Thyroid gland (tissue), 4 donors: ENCODE data around the gene ANK3. TPM values are rescaled to one million over a fixed set of nuclear protein-coding genes. Genes with fewer than 3 reads are reported as not detected.

Experiments used
- DNase-seq, 2 donors: peaks; one replicate each; pipeline ENCODE4 v3.0.0-alpha.2; 2019
- H3K27ac ChIP-seq, 3 donors: fragments of 200-600 bp; sonication (generic); 1 replicate in 2 of 3; 2 replicates in 1 of 3; pipeline ENCODE4 v1.5.1; 2016 to 2019; ENCODE audit warnings: mild to moderate bottlenecking in 1 of 3, moderate library complexity in 1 of 3
- H3K27me3 ChIP-seq: fragments of 200-600 bp; sonication (generic); one replicate; pipeline ENCODE4 v1.5.1; 2019
- H3K36me3 ChIP-seq, 2 donors: fragments of 200-600 bp; sonication (generic); one replicate each; pipeline ENCODE4 v1.5.1; 2016 to 2019
- H3K4me1 ChIP-seq, 2 donors: fragments of 200-600 bp; sonication (generic); one replicate each; pipeline ENCODE4 v1.5.1; 2017 to 2019
- H3K4me3 ChIP-seq, 3 donors: fragments of 200-600 bp; sonication (generic); replicated peaks in 1 of 3; 1 replicate in 2 of 3; 2 replicates in 1 of 3; pipeline ENCODE4 v1.5.1; 2016; ENCODE audit warnings: mild to moderate bottlenecking in 1 of 3
- H3K9me3 ChIP-seq: fragments of 200-600 bp; sonication (generic); one replicate; pipeline ENCODE4 v1.5.1; 2017
- POLR2A ChIP-seq, 2 donors: fragments of 450-650 bp; IDR thresholded peaks; one replicate each; pipeline ENCODE4 v1.6.1; 2017; ENCODE audit warnings: antibody characterized with exemption in 2 of 2, mild to moderate bottlenecking in 2 of 2, moderate library complexity in 1 of 2
- WGBS, 2 donors: methylation state at CpG; one replicate each; pipeline ENCODE4 v1.1.5; 2017; 5-methylcytosine and 5-hydroxymethylcytosine counted together
- intact Hi-C: fragments of 100-400 bp; cut with DNase I; formaldehyde crosslinking; loops from one replicate; pipeline ENCODE4 v1.15.1; 2023
- total RNA-seq, 4 donors: library from RNA; depleted of rRNA; stranded (reverse); fragments of >200 nt; gene quantifications; one replicate each; pipeline ENCODE4 v1.2.3, GENCODE V29; 2016
- TF ChIP-seq, protein P1 (sequence below), 6 experiments: fragments of 200-600 bp in 3 of 6; fragments of 450-650 bp in 3 of 6; sonication (generic) in 3 of 6; IDR thresholded peaks; one replicate each; pipeline ENCODE4 v1.5.1; 2016 to 2019; ENCODE audit warnings: antibody characterized with exemption in 6 of 6, mild to moderate bottlenecking in 2 of 6, inconsistent platforms in 1 of 6, moderate library complexity in 1 of 6

Gene ANK3
- total RNA-seq, 4 donors from 2014 or later, result 56.6 to 118 (median 115) TPM

DNA sequence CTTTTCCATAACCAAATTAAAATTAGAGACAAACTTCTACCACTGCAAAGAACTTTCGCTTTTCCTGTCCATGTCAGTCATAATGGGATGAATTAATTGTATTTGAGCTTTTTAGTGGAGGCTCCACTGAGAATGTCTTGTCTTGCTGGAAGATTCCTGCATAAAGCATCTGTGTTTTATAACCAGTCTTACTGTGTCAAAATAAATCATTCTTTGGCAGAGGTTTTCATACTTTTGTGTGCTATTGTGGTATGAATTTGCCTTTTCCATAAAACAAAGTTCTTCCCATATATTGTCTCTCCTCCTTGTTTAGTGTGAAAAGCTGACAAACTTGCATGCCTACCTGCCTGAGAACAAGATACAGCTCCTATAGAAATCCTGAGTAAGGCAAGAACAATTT is 358.5 kb downstream of the ANK3 start:
- Histone ChIP-seq H3K9me3 (no peaks in the 10 kb centered on the region), H3K27me3 (no peaks in the 10 kb centered on the region), H3K36me3 (no peaks in the 10 kb centered on the region), H3K27ac (no peak overlapping the region), H3K4me3 (no peak overlapping the region), H3K4me1 (peaks cover 0 to 4% of the 10 kb centered on the region in 2 donors)
- intact Hi-C loops, result loop anchor here (10.0 kb wide), 1 partner anchor 406 kb away; no protein-coding TSS in a partner anchor
- TF ChIP-seq, protein P1, sequence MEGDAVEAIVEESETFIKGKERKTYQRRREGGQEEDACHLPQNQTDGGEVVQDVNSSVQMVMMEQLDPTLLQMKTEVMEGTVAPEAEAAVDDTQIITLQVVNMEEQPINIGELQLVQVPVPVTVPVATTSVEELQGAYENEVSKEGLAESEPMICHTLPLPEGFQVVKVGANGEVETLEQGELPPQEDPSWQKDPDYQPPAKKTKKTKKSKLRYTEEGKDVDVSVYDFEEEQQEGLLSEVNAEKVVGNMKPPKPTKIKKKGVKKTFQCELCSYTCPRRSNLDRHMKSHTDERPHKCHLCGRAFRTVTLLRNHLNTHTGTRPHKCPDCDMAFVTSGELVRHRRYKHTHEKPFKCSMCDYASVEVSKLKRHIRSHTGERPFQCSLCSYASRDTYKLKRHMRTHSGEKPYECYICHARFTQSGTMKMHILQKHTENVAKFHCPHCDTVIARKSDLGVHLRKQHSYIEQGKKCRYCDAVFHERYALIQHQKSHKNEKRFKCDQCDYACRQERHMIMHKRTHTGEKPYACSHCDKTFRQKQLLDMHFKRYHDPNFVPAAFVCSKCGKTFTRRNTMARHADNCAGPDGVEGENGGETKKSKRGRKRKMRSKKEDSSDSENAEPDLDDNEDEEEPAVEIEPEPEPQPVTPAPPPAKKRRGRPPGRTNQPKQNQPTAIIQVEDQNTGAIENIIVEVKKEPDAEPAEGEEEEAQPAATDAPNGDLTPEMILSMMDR (IDR thresholded peaks at IDR 0.05), result no peak
- TF ChIP-seq POLR2A (IDR thresholded peaks at IDR 0.05), result no peak
- no peak for DNase-seq
- WGBS, 2 donors, result 95 to 98% methylated on average over 1 of the region's 1 CpG

DNA sequence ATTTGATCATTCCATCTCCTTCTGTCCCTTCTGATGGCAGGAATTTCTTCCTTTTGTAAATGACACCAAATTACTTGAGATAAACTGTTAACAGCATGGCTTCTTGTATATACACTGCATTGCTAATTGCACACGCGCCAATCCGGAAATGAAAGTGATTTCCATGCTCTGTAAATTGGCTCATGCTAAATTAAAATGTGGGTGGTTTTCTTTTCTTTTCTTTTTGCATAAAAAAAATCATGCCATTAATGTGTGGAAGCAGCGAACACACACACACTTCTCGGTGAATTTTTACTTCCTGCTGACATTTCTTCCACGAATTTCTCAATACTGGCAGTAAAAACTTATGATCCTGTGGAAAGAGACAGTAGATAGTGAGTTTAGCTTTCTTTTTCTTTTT is 360.2 kb downstream of the ANK3 start:
- no peak for DNase-seq
- H3K9me3 ChIP-seq, result no peaks in the 10 kb centered on the region
- H3K4me1 ChIP-seq, result peaks cover 0 to 4% of the 10 kb centered on the region in 2 donors
- TF ChIP-seq, protein P1 (IDR thresholded peaks at IDR 0.05), result no peak
- no peak for TF ChIP-seq POLR2A (IDR thresholded peaks at IDR 0.05)
- no peaks in the 10 kb centered on the region for H3K36me3 ChIP-seq
- intact Hi-C loops, result no loop called here
- H3K27me3 ChIP-seq, result no peaks in the 10 kb centered on the region
- 80 to 84% methylated on average over 6 of the region's 6 CpGs for WGBS, 2 donors
- H3K4me3 ChIP-seq, result no peak overlapping the region
- H3K27ac ChIP-seq, result no peak overlapping the region

DNA sequence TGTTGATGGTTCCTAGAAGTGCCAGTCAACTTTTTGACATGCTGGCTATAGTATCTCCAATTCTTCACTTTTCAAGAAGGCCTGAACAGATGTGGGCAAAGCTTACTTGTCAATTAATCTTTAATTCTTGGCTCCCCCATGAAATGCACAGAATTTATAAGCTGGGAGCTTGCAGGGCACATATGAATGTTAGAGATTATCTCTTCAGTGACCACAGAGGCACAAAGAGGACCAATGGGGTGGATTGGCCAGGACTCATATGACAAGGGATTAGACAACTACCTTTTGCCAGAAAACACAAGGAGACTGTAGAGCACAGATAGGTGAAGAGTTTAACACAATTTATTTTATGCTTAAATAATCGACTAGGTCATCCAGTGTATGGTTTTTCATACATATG is 361.6 kb downstream of the ANK3 start:
- no peaks in the 10 kb centered on the region for H3K9me3 ChIP-seq
- H3K27ac ChIP-seq, result no peak overlapping the region
- no peak overlapping the region for H3K4me3 ChIP-seq
- no peaks in the 10 kb centered on the region for H3K27me3 ChIP-seq
- H3K4me1 ChIP-seq, result peaks cover 0 to 7% of the 10 kb centered on the region in 2 donors
- WGBS, 2 donors, result 94 to 97% methylated on average over 1 of the region's 1 CpG
- DNase-seq, result no peak
- intact Hi-C loops, result no loop called here
- TF ChIP-seq, protein P1 (IDR thresholded peaks at IDR 0.05), result no peak
- no peak for TF ChIP-seq POLR2A (IDR thresholded peaks at IDR 0.05)
- no peaks in the 10 kb centered on the region for H3K36me3 ChIP-seq

DNA sequence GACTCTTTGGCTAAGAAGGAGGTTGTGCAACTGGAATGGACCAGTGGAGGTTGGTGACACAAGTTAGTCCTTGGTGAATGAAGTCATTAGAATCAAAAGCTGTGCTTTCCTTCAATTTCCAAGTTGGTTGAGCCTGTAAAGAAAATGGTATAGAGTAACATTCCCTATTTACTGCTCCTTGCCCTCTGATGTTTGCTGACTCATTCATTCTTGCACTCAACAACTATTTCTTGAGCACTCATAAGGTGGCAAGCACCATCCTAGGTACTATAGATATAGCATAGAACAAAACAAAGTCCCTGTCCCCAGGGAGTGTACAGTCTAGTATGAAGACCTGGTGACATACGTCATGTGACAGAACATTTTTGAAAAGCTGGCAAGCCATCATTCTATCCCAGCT is 364.4 kb downstream of the ANK3 start:
- WGBS, 2 donors, result 94 to 97% methylated on average over 1 of the region's 1 CpG
- Histone ChIP-seq H3K27ac (no peak overlapping the region), H3K36me3 (no peaks in the 10 kb centered on the region), H3K4me3 (no peak overlapping the region), H3K4me1 (peaks cover 0 to 3% of the 10 kb centered on the region in 2 donors), H3K9me3 (no peaks in the 10 kb centered on the region), H3K27me3 (no peaks in the 10 kb centered on the region)
- intact Hi-C loops, result no loop called here
- no peak for TF ChIP-seq POLR2A (IDR thresholded peaks at IDR 0.05)
- TF ChIP-seq, protein P1 (IDR thresholded peaks at IDR 0.05), result no peak
- no peak for DNase-seq

DNA sequence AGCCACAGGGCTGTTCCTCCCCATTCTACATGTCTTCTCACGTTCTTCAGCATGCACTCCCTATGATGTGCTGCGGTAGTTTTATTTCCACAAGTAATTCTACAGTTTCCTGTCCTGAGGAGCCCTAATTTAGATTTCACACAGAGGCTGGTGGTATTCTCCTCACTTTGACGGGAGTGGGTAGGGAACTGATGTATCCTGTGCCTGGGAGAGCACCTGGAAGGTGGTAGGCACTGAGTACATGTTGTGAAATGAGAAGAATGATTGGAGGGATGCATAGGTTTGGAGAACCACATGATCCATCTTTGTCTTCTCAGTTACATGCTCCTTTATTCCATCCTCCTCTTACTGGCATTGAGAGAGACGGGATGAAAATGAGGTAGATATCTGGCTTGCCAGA is 365.2 kb downstream of the ANK3 start:
- intact Hi-C loops, result no loop called here
- WGBS, 2 donors, result 93% methylated on average over 4 of the region's 4 CpGs

More for the DNA sequence above, 365.2 kb downstream of the ANK3 start:
- Histone ChIP-seq H3K4me3 (no peak overlapping the region), H3K36me3 (no peaks in the 10 kb centered on the region), H3K27ac (no peak overlapping the region), H3K9me3 (no peaks in the 10 kb centered on the region), H3K4me1 (peaks cover 0 to 3% of the 10 kb centered on the region in 2 donors), H3K27me3 (no peaks in the 10 kb centered on the region)
- no peak for DNase-seq
- TF ChIP-seq POLR2A (IDR thresholded peaks at IDR 0.05), result no peak
- TF ChIP-seq, protein P1 (IDR thresholded peaks at IDR 0.05), result no peak
